Measurements from ENCODE around the gene GJA4. TPM values are rescaled to one million over a fixed set of nuclear protein-coding genes. Genes with fewer than 3 reads are reported as not detected.

GJA4 gene
- total RNA-seq, 1 experiment from 2014 or later = not detected

DNA sequence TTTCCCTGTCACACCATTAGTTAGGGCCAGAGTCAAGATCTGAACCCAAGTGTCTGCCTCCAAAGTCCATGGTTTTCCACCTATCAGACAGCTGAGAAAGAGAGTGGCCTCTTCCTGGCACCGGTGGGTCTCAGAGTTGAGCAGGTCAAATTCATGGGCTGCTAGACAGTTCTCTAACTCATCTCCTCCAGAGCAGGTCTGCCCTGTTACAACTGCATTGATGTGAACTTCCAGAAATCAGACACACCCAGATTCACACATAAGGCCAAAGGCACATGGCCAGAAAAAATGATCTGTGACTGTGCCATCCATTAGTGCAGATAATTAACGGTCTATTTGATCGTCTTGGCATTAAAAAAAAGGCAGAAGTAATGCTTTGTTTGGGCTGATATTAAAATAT is 49.3 kb downstream of the GJA4 start:
- Histone ChIP-seq H3K9me2 (ENCODE audit: insufficient read depth) (no peaks in the 10 kb centered on the region), H2AFZ (ENCODE audit: low read depth, low read length, poor library complexity, severe bottlenecking) (no peak overlapping the region), H3K36me3 (ENCODE audit: control insufficient read depth in 1 of 2, insufficient read depth in 2 of 2, low read length in 2 of 2) (no peaks in the 10 kb centered on the region), H4K20me1 (ENCODE audit: insufficient read depth) (no peaks in the 10 kb centered on the region), H3K9ac (ENCODE audit: low read length) (no peak overlapping the region), H3K79me2 (ENCODE audit: insufficient read depth, low read length) (no peaks in the 10 kb centered on the region), H3K9me3 (ENCODE audit: control insufficient read depth in 1 of 2, insufficient read depth in 1 of 2, low read depth in 1 of 2, low read length in 2 of 2) (no peaks in the 10 kb centered on the region), H3K4me2 (ENCODE audit: low read length) (no peak overlapping the region), H3K27ac (ENCODE audit: low read depth, low read length) (no peak overlapping the region), H3K4me1 (ENCODE audit: control insufficient read depth in 1 of 2, insufficient read depth in 2 of 2, low read length in 2 of 2) (no peaks in the 10 kb centered on the region), H3K27me3 (ENCODE audit: insufficient read depth, low read length) (no peaks in the 10 kb centered on the region), H3K4me3 (replicated peaks in 1 of 2; ENCODE audit: low read depth in 1 of 2, low read length in 2 of 2) (no peak overlapping the region)
- ChIA-PET POLR2A (no interaction called here), CTCF (no interaction called here), RAD21 (ENCODE audit: low non-redundant PET in 1 of 2, low total read pairs in 2 of 2, uncharacterized antibody in 2 of 2, unreplicated experiment in 2 of 2) (no interaction called here)
- BruUV-seq (replicated peaks) = no TSS peak
- TF ChIP-seq SP1 (IDR thresholded peaks at IDR 0.05; ENCODE audit: low read depth) (no peak), YY1 (IDR thresholded peaks at IDR 0.05; ENCODE audit: extremely low read depth, insufficient replicate concordance, low read depth, low read length) (no peak), POLR2A (IDR thresholded peaks at IDR 0.05; ENCODE audit: borderline replicate concordance, extremely low read depth, insufficient read depth, insufficient read length) (no peak), RAD21 (IDR thresholded peaks at IDR 0.05; ENCODE audit: low read depth) (no peak), ELF1 (IDR thresholded peaks at IDR 0.05; ENCODE audit: borderline replicate concordance, low read depth) (no peak), EZH2 (IDR thresholded peaks at IDR 0.05) (no peak), FOSL1 (IDR thresholded peaks at IDR 0.05; ENCODE audit: low read depth) (no peak), JUND (IDR thresholded peaks at IDR 0.05) (no peak)
- TF ChIP-seq, protein P1, sequence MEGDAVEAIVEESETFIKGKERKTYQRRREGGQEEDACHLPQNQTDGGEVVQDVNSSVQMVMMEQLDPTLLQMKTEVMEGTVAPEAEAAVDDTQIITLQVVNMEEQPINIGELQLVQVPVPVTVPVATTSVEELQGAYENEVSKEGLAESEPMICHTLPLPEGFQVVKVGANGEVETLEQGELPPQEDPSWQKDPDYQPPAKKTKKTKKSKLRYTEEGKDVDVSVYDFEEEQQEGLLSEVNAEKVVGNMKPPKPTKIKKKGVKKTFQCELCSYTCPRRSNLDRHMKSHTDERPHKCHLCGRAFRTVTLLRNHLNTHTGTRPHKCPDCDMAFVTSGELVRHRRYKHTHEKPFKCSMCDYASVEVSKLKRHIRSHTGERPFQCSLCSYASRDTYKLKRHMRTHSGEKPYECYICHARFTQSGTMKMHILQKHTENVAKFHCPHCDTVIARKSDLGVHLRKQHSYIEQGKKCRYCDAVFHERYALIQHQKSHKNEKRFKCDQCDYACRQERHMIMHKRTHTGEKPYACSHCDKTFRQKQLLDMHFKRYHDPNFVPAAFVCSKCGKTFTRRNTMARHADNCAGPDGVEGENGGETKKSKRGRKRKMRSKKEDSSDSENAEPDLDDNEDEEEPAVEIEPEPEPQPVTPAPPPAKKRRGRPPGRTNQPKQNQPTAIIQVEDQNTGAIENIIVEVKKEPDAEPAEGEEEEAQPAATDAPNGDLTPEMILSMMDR (IDR thresholded peaks at IDR 0.05 in 2 of 3, conservative IDR thresholded peaks at IDR 0.05 in 1 of 3; ENCODE audit: borderline replicate concordance in 1 of 3, insufficient read depth in 1 of 3, low read depth in 2 of 3, low read length in 2 of 3) = no peak
- TF ChIP-seq, protein P2, sequence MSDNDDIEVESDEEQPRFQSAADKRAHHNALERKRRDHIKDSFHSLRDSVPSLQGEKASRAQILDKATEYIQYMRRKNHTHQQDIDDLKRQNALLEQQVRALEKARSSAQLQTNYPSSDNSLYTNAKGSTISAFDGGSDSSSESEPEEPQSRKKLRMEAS (IDR thresholded peaks at IDR 0.05) = no peak
- DNase-seq (ENCODE audit: low read depth, low spot score) (no peak), ATAC-seq (no peak)
- intact Hi-C loops (cut with micrococcal nuclease) = no loop called here
